ENCODE results near the gene NTNG1. TPM values are rescaled to one million over a fixed set of nuclear protein-coding genes. Genes with fewer than 3 reads are reported as not detected.

Gene NTNG1
- total and polyA plus RNA-seq, 2 of the 8 experiments (the other 6 are each of a cell fraction or from before 2014, with no cell fraction given) = 1.2 to 4.1 TPM

GRCh38 chr1:107434361-107434693, 293.5 kb downstream of the NTNG1 start:
- Histone ChIP-seq H3K23ac (ENCODE audit: insufficient read length) (no peak overlapping the region), H2BK20ac (ENCODE audit: low read length) (no peak overlapping the region)
- FAIRE-seq = no peak

More at GRCh38 chr1:107434361-107434693, 293.5 kb downstream of the NTNG1 start:
- CTCF ChIA-PET (ENCODE audit: partially characterized antibody) = interaction anchor here (1.0 to 5.3 kb wide), 2 partner anchors 15 to 41 kb away, joined by 3 to 52 read pairs; no protein-coding TSS in a partner anchor
- Histone ChIP-seq H2AFZ (ENCODE audit: low read length) (no peak overlapping the region), H4K5ac (ENCODE audit: insufficient read length, low read depth, low read length) (no peak overlapping the region), H2BK12ac (ENCODE audit: low read depth, low read length) (no peak overlapping the region), H3K56ac (replicated peaks; ENCODE audit: insufficient read length, low read depth, low read length) (no peak overlapping the region), H3K23me2 (ENCODE audit: low read depth, low read length) (no peaks in the 10 kb centered on the region), H2BK120ac (replicated peaks; ENCODE audit: low read depth, low read length) (no peak overlapping the region), H3K79me2 (ENCODE audit: control insufficient read depth in 1 of 2, insufficient read depth in 2 of 2, low read length in 2 of 2) (no peaks in the 10 kb centered on the region), H2BK5ac (ENCODE audit: low read depth, low read length) (no peak overlapping the region), H3K27ac (ENCODE audit: low read depth, low read length) (no peak overlapping the region), H2AK5ac (ENCODE audit: low read depth, low read length) (no peak overlapping the region), H4K20me1 (replicated peaks in 1 of 2; ENCODE audit: control insufficient read depth in 1 of 2, insufficient read depth in 2 of 2, low read length in 2 of 2) (no peaks in the 10 kb centered on the region), H3K14ac (ENCODE audit: insufficient read length) (no peak overlapping the region), H3K27me3 (replicated peaks in 1 of 4; ENCODE audit: control insufficient read depth in 3 of 4, extremely low read depth in 1 of 4, insufficient read depth in 3 of 4, low read length in 3 of 4) (no peaks in the 10 kb centered on the region), H3K9ac (replicated peaks in 1 of 4; ENCODE audit: extremely low read depth in 1 of 4, low read depth in 3 of 4, low read length in 3 of 4) (no peak overlapping the region), H3K4me1 (replicated peaks in 1 of 4; ENCODE audit: control insufficient read depth in 3 of 4, insufficient read depth in 4 of 4, low read length in 3 of 4) (peaks cover 0 to 6% (median 3%) of the 10 kb centered on the region in 4 experiments; a peak in 3 of 7 replicates), H3K79me1 (ENCODE audit: low read depth, low read length) (no peaks in the 10 kb centered on the region), H3K4me3 (ENCODE audit: extremely low read depth in 1 of 4, insufficient read depth in 2 of 4, low read depth in 3 of 4, low read length in 4 of 4) (no peak overlapping the region), H3K36me3 (ENCODE audit: control insufficient read depth in 2 of 4, insufficient read depth in 4 of 4, low read length in 3 of 4) (no peaks in the 10 kb centered on the region), H3K9me3 (ENCODE audit: insufficient read depth in 2 of 2, low read depth in 1 of 2, low read length in 1 of 2) (no peaks in the 10 kb centered on the region), H2BK15ac (ENCODE audit: low read length) (no peak overlapping the region), H4K8ac (ENCODE audit: extremely low read depth, insufficient read depth, low read length) (no peak overlapping the region), H3K4me2 (ENCODE audit: insufficient read depth in 1 of 2, low read depth in 2 of 2, low read length in 2 of 2) (no peak overlapping the region), H3K18ac (ENCODE audit: extremely low read depth, low read length) (no peak overlapping the region), H4K91ac (replicated peaks; ENCODE audit: insufficient read length, low read length) (no peak overlapping the region), H3K4ac (replicated peaks; ENCODE audit: insufficient read length, low read depth, low read length) (no peak overlapping the region)
- no peak for DNase-seq (ENCODE audit: low read depth in 1 of 2, low spot score in 2 of 2)
- POLR2A ChIA-PET (ENCODE audit: partially characterized antibody) = no interaction called here
- TF ChIP-seq, protein P1, sequence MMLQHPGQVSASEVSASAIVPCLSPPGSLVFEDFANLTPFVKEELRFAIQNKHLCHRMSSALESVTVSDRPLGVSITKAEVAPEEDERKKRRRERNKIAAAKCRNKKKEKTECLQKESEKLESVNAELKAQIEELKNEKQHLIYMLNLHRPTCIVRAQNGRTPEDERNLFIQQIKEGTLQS (IDR thresholded peaks at IDR 0.05; ENCODE audit: insufficient read depth, low read depth, low read length) = no peak
- no peak for TF ChIP-seq RFX5 (IDR thresholded peaks at IDR 0.05; ENCODE audit: borderline replicate concordance, low read depth, low read length)
- TF ChIP-seq CEBPB (IDR thresholded peaks at IDR 0.05; ENCODE audit: low read depth, low read length) = no peak
- no peak for TF ChIP-seq TAF1 (IDR thresholded peaks at IDR 0.05; ENCODE audit: low read depth, low read length)
- no peak for TF ChIP-seq POU5F1 (IDR thresholded peaks at IDR 0.05; ENCODE audit: low read depth, low read length)
